HG03159 (cell line): ENCODE results near the gene HIPK2.

Experiments used
- ATAC-seq: cut with Tn5 transposase; IDR thresholded peaks from one replicate; pipeline ENCODE4 v1.9.1; 2021; ENCODE audit warnings: mild to moderate bottlenecking, moderate library complexity; ENCODE audit not compliant: unreplicated experiment

HIPK2 gene

DNA sequence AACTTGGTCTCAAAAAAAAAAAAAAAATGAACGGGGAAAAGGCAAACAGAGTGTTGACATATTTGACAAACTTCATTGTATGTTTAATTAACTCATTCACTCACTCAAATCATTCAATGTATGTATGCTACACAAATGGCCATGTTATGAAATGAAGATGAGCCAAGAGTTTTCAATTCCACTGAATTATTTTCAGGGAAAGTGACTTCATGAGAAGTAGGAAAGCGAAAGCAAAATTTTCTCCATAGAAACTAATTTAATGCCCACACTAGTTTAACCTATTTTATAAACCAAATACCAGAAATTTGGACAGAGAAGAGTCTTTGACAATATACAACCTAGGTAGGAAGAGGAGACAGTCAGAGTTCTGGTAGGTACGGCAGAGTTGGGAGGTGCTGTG, 119.5 kb downstream of the HIPK2 start:
- no peak for ATAC-seq

DNA sequence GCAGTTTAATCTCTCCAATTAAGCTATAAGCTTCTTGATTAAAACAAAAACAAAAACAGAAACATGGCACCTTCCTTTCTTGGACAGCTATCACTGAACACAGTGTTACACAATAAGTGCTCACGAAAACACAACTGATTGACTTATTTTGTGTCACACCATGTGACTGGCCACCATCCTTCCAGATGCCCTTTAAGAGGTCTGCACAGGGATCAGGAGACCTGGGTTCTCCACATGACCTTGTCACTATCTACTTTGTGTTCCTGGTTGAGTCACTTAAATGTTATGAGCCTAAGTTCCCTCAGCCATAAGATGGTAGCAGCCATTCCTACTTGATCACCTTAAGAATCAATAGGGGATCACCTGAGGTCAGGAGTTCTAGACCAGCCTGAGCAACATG, 120.1 kb downstream of the HIPK2 start:
- ATAC-seq, result no peak

DNA sequence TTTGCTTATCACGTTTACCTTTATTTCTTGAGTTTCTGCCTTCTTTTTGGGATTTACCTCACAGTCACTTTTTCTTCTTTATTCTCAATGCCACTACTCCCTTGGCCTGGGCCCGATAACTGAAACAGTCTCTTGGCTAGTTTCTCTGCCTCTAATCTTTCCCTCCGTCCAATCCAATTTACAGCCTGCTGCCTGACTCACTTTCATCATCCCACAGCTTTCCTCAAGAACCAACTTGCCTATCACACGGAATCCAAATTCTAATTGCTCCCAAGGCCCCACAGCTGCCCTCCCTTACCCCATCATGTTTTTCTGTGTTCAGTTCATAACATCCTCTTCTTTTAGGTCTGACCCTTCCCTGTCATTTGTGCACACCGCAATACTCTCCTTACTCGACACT, 121.4 kb downstream of the HIPK2 start:
- no peak for ATAC-seq

DNA sequence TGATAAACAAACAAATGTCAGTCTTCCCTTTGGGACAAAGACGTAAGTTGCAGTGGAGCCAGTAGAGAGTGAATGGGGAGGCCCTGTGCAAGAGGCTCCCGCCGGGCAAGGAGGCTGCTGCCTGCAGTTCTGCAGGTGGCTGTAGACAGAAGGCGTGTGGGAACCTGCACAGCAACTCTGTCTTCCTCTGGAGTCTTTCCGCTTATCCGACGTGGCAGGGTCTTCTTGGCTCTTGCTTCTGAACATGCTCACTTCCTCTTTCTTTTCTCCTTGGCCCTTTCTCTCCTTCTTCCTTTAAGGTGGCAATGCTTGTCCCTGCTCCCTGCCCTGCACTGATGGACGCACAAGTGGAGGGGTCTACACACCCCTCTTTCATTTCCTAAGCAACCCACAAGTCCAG, 122.5 kb downstream of the HIPK2 start:
- no peak for ATAC-seq

DNA sequence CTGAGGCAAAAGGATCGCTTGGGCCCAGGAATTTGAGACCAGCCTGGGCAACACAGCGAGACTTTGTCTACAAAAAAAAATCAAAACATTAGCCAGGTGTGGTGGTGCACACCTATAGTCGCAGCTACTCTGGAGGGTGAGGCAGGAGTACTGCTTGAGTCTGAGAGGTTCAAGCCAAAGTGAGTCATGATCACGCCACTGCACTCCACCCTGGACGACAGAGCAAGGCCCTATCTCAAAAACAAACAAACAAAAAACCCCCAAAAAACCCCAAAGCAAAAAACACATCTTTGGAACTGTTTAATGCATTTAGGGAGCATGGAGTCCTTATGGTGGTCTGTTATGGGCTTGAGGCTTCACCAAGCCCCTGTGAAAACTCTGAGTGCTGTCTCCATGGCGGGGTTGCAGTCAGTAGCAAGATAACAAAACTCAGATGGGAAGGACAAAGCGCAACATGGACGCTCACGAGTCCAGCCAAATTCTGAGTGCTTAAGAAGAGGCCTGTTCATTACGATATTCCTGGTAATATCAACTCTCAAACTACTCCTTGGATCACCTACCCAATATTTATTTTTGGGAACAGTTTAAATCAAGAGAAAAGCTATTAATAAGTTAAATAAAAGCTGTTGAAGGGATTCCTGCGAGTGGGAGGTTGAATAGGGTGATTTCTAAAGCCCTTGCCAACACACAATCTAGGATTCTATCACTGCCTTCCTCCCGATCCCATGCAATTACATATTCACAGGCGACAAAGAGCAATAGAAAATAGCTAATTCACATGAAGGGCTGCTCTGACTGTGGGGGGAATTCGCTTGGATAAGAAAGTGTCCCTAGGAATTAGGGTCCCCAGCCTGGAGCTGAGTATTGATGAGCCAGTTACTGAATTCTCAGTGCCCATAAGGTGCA, 123.3 kb downstream of the HIPK2 start:
- no peak for ATAC-seq

DNA sequence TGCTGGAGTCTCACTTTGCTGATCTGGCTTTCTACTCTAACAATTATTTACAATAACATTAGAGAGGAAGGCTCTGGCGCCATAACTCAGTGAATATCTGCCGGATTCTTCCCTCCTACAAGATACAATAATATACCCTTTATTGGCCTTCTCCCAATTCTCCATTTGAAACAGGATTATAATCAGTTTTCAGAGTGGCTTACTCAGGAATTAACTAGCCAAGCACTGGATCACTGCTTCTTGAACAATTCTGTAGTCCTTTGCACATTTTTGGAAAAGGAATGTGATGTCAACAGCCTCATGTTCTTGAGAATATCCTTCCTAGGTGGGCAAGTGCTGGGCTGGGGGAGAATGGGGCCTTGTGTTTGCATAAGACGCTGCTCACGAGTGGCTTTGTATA, 125.9 kb downstream of the HIPK2 start:
- no peak for ATAC-seq

DNA sequence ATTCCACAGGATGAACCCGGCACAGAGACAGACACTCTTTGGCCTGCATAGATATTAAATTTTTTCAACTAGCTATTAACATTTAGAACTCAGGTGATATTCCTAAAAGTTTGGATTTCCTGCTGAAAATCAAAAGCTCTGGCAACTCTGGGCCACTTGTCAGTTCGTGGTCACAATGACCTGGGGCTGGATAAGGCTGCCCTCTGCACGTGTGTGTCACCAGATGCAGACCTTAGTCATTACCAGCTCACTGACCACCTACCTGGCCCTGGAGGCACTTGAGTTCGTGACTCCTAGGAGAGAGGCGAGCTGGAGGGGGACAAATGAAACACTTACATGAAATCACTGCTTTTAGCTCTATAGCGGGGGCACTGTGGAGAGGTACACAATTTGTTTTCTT, 126.5 kb downstream of the HIPK2 start:
- no peak for ATAC-seq

DNA sequence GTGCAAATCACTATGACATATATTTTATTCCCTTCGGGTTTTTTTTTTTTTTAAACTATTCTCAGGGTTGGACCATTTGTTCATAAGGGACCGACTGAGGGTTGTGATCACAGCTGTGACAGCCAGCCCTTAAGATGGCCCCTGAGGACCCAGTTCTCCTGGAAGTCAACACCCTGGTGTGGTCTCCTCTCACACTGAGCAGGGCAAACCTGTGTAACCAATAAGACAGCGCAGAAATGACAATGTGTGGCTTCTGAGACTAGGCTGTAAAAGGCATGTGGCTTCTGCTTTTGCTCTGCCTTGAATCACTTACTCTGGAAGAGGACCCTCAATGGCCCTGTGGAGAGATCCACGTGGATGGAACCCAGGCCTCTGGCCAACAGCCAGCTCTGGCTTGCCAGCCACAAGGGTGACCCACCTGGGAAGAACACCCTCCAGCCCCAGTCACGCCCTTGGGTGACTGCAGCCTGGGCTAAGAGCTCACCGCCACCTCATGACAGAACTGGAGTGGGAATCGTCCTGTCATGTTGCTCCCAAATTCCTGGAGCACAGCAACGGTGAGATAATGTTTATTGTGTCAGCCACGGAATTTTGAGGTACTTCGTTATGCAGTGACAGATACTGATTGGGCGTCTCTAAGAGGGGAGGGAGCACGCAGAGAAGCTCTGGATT, 127.2 kb downstream of the HIPK2 start:
- no peak for ATAC-seq

DNA sequence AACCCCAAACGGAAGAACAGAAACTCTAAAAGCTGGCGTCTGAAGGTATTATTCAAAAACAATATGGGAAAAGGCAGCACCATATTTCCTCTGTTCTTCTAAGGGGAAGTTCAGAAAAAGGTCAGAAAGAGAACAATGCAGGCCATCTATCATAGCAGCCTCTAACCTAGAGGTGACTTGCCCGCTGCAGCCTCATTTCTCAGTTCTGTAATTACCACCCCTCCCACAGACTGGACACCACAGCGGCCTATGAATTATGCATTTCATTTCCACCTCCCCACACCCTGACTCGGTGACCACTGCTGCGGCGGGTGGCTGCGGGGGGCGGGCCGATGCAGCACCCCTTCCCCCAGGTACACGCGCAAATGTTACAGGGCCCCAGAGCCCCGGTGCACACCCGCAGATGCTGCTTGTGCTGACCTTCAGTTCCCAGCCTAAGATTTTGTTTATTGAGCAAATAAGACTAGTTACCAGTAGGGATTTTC, 128.8 kb downstream of the HIPK2 start:
- ATAC-seq, result peak; percentile 89

DNA sequence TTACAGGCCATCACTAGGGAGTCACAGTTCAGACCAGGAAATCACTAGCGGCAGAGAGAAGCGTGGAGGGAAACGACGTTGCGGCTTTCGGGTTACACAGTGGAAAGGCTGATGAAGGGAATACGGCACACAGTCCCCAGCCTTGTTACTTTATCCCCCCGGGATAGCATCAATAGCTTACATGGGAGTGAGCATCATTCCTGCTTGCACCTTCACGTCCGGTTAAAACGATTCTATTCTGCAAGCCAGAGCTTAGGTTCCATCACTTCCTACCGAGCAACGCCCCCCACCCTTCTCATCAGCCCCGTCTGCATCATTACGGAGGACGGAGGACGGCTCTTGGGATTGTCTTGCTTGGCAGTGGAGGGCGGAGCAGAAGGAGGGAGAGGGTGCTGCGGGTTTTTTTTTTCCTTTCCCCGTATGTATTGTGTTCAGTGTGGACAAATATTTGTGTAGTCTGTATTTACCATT, 129.4 kb downstream of the HIPK2 start:
- ATAC-seq, result no peak

DNA sequence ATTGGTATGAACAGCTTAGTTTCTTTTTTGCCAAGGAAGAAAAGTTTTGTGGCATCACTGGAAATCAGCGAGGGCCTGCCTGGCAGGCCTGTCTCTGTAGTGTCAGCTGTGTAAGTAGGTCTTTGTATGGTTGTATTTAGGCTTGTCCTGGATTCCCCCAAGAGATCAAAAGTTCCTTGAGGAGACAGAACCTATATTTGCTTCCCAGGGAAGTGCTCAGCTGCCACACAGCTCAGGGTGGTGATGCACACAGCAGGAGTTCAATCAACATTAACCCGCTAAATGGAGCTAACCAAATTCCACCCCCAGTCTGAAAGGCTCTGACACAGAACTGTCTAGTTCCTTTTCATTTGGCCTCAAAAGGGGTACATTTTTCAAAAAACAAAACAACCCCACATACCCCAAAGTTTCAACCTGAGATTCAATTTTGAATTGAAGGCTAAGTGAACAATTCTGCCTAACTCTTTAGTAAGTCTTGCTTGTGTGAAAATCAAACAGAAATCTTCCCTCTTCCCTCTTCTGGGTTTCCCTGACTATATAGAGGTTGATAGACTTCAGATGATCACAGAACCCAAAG, 129.9 kb downstream of the HIPK2 start:
- no peak for ATAC-seq

DNA sequence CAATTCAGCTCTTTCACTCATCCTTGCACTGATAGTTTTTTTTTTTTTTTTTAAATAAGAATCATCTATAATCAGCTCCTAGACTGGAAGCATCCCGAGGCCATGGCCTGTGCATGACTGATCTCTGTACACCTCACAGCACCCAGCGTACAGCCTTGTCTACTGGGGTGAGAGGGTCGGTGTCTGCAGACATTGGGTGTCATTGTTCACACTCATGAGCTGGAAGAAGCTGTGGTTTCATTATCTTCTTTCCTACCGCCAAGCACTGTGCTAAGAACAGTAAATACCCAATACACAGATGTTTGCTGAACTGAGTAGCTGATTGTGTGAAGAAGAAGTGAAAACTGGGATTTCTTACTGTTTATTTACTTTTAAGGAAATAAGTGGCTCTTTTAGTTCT, 130.7 kb downstream of the HIPK2 start:
- ATAC-seq, result no peak

DNA sequence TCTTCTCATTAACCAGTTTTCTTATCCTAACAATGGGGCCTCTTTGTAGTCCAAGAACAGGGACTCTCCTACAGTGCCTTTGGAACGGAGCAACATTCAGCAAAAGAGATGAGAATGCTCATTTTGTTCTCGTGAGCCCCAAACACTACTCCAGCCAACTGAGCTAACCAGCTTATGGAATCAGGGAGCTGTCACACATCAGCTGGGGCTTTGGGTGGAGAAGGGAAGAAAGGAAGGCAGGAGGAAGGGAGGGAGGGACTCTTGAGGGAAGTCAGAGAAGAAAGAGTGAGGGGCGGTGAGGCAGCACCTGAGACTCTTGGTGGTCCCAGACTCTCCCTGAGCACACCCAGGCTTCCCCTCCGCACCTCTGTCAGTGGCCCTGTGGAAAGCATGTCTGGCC, 131.2 kb downstream of the HIPK2 start:
- no peak for ATAC-seq

DNA sequence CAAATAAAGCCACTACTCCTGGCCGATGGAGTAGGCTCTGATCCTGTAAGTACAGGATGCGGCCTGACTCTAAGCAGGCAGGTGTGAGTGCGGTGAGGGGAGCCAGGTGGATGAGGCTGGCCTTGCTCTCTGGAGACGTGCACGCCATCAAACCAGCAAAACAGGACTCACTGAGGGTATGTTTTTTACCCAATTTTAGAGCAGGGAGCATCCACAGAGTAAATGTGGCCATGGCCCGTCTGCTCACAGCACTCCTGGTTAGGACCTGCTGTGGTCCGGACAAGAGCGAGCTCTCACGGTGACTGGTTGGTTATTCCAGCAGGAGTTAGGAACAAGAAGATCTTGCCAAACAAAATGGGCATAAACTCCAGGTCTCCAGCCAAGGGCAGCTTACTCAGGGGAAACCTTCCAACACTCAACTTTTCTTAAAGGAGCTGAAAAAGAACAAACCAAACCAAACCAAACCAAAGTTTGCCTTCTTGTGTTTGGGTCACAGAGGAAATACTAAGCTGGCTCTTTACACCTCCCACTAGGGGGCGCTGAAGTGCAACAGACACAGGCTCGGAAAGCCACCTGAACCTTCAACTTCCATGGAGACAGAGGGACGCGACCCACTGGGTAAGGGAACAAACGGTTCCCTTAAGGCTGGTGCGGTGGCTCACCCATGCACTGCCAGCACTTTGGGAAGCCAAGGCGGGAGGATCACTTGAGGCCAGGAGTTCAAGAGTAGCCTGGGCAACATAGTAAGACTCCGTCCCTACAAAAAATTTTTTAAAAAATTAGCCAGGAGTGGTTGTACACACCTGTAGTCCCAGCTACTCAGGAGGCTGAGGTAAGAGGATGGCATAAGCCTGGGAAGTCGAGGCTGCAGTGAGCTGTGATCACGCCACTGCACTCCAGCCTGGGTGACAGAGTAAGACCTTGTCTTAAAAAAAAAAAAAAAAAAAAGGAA, 131.9 kb downstream of the HIPK2 start:
- ATAC-seq, result no peak

DNA sequence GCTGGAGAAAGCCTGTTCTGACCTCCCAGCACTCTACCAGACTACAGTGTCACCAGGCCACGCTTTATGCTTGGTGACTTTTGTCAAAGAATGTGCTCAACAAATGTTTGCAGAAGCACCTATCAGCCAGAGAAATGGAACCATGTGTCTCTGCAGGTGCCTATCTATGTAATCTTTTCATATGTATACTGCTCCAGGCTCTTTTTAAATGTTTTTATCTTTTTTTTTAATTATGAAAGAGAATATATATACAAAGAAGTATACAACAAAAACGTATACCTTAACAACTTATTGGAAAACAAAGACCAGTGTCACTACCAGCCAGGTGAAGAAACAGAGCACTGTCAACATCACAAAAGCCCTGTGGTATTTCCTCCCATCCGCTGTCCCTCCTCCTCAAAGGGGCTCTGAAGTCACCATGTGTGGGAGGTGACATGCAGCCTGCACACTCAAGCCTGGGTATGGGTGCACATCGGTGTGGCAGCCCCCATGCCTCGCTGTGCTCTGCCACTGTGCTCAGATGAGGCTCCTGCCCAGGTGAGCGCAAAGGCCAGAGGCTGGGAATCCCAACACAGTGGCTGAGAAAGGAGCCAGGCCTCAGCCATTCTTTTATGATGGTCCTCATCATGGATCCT, 133.7 kb downstream of the HIPK2 start:
- no peak for ATAC-seq

DNA sequence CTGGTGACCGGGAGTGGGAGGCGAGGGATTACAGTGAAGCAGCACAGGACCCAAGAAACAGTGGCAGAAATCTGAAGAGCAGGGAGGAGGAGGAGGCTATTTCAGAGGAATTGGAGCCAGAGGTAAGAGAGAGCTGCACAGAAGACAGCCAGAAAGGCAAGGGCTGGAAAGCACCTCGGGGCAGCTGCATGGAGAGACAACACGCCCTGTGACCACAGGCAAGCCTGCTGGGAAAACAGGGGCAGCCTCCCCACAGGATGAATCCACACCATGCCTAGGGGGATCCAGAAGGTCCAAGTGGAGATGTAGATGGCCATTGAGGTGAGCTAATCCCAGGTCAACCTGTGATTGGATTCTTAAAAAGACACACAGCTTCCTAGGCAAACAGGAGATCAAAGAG, 135.5 kb downstream of the HIPK2 start:
- ATAC-seq, result no peak

DNA sequence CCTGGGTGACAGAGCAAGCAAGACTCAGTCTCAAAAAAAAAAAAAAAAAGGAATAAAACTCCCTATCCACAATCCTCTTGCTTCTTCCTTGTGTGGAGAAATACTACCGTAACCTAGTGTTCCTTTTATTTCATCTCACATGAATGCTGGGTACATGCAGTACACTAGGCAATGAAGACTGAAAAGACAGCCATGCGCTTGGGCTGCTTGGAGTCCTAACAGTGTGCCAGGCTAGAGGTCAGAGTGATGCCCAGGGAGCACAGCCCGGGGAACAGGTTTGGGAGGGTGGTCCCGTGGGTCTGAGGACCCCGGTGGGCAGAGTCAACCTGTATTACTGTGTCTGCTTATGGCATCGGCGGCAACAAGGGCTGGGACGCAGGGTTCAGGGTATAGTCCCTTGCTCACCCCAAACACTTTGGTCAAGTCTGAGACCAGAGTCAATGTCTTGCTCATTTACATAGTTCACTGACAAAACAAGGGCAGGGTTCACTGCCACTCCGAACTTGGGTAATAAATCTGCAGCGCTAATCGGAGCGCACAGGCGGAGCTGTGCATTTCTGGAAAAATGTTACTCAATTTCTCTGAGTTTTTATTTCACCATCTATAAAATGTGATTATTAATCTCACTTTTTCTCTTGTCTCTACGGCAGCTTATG, 136.3 kb downstream of the HIPK2 start:
- ATAC-seq, result no peak

DNA sequence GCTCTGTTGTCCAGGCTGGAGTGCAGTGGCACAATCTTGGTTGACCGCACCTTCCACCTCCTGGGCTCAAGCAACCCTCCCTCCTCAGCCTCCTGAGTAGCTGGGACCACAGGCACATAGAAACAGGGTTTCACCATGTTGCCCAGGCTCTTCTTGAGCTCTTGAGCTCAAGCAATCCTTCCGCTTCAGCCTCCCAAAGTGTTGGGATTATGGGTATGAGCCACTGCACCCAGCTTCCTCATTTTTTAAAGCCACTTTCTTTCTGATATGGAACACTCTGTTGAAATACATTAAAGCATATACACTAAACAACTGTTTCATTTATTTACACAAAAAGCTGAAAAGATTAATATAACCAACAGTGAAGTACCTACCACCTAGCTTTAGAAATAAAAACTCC, 137.1 kb downstream of the HIPK2 start:
- no peak for ATAC-seq

DNA sequence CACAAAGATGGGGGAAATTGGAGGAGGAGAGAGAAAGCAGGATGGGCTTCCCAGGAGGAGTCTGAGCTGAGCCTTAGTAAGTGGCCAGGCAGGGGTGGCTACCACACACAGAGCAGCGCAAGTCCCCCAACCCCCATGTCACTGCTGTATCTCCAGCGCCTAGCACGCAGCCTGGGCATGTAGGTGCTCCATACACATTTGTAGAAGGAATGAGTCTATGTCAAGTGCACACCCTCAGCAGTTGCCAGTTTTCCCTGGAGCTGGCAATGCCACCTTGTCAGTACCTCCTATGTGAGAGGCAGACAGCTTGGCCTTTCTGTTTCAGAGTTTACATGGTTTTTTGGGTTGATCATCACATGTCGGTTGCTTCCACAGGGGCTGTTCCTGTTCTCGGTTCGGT, 138.2 kb downstream of the HIPK2 start:
- ATAC-seq, result no peak
